GM18499 (cell line): ENCODE measurements around the gene STARD3.

Source experiments
- ATAC-seq: cut with Tn5 transposase; IDR thresholded peaks from one replicate; pipeline ENCODE4 v1.9.1; 2021; ENCODE audit warnings: moderate number of reproducible peaks; ENCODE audit not compliant: insufficient read depth, unreplicated experiment

STARD3 gene

DNA sequence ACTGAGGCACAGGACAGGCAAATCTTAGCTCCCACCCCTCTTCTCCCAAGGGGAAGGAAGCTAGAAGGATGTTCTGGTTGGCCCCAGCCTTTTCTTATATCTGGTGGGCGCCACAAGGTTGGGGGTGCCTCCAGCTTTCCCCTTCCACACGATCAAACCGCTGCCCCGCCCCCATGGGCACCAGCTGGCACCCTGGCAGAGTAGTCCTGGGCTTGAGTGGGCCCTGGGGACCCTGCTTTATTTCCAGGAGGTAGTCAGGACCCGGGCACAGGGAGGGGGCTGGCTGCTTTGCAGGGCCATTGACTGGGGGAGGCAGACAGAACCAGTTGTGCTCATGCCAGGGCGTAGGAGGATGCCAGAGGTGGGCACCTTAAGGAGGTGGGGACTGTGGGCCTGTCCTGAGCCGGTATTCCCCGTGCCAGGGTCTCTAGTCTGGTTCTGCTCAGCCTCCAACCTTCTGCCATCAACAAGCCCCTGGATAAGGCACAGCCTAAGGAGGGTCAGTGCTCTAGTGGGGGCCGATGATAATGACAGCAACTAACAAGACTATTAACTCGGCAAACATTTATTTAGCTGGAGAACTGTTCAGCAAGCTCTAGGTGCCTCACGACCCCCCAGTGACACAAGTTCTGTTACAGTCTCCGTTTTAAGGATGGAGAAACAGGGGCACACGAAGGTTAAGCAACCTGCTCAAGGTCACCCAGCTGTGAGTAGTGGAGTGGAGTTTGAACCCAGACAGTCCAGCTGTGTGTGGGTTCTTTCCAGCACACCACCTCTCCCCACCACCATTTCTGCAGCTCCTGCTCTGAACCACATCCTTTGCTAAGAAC is 17.8 kb upstream of the STARD3 start:
- no peak for ATAC-seq

DNA sequence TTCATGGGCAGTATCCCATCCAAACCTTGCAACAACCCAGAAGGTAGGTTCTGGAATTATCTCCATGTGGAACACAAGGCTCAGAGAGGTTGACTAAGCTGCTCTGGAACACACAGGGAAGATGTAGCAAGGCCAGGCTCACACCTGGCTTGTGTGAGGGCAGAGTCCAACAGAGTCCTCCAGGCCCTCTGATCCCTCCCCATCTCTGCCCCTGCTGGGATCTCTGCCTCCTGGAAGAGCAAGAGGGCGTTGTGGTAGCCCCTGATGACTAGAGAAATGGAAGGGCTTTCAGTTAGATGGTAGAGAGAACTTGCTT is 17.2 kb upstream of the STARD3 start:
- no peak for ATAC-seq

DNA sequence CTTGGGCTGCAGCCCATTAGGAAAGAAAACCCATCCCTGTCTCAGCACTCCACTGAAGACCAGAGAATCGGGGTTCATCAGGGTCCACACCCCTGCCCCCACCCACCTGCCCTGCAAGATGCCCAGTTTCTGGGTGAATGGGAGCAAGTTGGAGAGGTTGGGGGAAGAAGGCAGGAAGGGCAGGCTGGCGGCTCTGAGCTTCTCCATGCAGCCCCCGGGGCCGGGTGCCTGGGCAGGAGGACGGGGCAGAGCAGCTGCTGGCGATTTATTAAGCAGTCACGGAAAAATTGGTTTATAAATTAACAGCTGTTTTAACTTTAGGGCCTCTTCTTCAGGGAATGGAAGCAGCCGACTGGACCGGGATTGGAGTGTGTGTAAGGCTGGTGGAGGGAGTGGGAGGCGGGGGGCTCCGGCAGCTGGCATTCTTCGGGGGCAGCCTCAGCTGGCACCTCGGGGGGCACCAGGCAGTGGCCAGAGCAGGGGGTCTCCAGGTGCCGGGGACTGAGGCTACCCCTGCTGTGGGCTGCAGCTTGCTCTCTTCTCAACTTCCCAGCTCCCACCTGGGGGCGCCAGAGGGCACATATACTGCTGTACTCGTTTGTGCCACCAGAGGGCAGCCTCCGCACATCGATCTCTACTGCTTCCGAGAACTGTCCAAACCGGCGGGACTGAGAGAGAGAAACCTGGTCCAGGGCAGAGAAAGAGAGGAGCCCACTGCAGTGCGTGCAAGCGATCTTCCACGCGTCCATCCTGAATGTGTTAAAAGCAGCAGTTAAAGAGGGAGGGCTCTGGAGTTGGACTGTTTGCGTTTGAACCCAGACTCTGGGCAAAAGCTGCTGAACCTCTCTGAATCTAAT is 15.2 kb upstream of the STARD3 start:
- peak; percentile 78 for ATAC-seq

DNA sequence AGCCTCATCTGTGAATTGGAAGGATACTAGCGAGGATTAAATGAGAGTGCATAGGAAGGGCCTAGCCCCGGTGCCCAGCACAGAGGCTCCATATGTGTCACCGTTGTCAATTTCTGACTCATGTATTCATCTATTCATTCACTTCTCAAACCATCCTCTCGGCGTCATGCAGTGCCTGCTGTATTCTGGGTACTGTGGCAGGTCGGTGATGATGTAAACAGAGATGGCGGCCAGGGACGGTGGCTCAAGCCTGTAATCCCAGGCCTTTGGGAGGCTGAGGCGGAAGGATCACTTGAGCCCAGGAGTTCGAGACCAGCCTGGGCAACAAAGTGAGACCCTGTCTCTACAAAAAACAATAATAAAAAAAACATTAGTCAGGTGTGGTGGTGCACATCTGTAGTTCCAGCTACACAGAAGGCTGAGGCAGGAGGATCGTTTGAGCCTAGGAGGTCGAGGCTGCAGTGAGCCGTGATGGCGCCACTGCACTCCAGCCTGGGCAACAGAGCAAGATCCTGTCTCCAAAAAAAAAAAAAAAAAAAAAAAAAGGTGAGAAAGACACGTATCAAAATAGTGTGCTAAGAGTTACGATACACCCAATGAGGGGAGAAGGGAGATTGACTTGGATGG is 14.5 kb upstream of the STARD3 start:
- ATAC-seq: no peak

DNA sequence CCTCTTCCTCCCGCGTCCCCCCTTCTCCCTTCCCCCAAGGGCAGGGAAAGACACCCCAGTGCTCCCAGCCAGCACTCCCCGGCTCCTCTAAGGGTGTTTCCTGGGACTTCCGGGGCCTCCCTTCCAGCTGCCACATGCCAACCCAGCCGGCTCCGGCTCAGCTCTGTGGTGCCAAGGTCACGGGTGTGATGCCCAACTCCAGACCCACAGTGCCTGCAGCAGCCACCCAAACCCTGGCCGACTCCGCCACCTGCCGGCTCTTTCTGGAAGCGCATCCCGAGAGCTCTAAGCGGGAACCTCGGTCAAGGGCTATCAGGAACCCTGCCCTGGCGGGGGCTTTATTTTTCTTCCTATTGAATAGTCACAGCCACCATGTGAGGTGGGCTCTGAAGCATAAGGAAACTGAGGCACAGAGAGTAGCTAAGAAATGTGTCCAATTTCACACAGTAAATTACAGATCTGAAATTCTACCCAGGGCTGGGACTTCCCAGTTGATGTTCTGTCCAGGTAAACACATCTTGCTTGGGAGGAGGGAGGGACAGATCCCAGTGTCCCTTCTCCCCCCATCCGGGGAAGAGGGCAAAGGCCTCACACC is 13.5 kb upstream of the STARD3 start:
- no peak for ATAC-seq

DNA sequence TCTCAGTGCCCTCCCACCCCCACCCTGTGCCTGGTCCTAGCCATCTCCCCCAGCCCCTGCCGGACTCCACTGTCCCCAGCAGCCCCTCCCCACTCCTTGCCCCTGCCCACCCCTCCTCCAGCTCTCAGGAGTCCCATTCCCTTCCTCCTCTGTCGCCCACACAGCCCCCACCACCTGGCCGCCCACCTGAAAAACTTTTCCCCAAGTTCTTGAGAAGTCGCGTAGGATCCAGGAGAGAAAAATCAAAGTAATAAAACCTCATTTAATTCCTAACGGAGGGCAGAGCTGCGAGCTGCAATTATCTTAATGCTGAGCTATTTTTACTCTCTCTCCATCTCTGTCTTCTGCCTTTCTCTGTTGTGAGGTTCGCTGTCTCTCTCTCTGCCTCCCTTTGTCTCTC is 12.6 kb upstream of the STARD3 start:
- ATAC-seq: no peak

DNA sequence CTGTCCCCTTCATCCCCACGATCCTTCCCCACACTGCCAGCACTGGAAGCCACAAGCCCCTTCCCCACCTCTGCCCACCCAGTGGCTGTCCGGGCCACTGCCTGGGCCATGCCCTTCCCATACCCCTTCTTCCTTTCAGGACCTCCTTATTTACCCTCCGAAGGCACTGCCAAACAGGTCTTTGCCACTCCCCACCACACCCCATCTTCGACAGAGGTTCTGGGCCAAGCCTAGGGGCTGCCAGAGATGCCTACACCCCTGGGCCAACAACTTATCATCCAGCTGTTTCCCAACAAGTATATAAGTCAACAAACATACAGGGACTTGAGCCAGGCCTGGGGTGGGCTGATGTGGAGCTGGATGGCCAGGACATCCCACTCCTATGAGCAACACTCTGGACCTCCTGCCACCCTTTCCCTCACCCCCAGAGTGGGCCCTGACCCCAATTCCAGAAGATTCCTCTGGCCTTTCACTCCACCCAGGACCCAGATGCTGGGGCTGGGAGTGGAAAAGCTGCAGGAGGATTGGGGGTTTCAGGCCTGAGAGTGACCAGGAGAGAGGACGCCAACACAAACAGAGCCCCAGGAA is 11.7 kb upstream of the STARD3 start:
- no peak for ATAC-seq

DNA sequence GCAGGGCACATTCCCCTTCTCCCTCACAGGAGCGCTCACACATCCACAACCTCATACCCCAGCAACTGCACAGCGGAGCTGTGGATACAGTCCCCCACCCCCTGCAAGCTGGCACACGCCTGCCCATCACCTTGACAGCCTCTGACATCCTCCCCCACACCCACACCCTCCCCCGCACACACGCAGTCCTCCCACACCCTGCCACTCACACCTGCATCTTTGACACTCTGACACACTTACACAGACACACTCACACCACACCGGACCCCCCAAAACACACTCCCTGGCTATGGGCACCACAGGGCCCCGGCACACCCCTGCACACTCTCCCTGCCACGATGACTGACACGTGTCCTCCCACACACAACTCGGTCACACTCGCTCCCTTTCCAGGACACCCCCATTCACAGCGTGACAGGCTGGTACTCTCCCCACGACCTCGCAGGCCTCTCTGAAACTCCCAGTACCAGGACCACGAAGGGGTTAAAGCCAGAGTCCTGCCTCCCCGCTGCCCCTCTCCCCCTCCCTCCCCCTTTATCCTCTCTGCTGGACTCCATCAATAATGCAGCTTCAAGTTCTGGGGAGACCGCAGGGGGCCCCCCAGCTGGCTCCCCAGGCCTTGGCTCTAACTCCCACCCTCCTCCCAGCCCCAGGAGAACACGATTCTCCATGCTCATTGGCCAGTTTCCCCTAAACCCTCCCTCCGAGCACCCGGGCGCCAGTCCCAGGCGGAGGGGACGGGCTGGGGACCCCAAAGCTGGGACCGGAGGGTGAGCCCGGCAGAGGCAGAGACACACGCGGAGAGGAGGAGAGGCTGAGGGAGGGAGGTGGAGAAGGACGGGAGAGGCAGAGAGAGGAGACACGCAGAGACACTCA is 10.5 kb upstream of the STARD3 start, which contains the start of gene PPP1R1B:
TSS of gene PPP1R1B (plus strand) at position 782 of the 876 bp plus-strand sequence. CDS start 441 bp downstream, outside the sequence.
- ATAC-seq: no peak

DNA sequence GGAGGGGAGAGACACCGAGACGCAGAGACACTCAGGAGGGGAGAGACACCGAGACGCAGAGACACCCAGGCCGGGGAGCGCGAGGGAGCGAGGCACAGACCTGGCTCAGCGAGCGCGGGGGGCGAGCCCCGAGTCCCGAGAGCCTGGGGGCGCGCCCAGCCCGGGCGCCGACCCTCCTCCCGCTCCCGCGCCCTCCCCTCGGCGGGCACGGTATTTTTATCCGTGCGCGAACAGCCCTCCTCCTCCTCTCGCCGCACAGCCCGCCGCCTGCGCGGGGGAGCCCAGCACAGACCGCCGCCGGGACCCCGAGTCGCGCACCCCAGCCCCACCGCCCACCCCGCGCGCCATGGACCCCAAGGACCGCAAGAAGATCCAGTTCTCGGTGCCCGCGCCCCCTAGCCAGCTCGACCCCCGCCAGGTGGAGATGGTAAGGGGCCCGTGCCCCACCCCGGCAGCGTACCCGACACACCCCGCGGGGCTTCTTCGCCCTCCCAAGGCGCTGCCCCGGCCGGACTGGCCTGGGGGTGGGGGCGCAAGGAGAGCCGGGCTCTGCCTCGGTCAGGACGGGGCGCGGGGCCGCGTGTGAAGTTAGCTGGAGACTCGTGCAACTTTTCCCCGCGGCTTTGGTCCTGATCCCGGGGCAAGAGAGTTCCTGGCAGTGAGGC is 9.8 kb upstream of the STARD3 start:
- no peak for ATAC-seq

DNA sequence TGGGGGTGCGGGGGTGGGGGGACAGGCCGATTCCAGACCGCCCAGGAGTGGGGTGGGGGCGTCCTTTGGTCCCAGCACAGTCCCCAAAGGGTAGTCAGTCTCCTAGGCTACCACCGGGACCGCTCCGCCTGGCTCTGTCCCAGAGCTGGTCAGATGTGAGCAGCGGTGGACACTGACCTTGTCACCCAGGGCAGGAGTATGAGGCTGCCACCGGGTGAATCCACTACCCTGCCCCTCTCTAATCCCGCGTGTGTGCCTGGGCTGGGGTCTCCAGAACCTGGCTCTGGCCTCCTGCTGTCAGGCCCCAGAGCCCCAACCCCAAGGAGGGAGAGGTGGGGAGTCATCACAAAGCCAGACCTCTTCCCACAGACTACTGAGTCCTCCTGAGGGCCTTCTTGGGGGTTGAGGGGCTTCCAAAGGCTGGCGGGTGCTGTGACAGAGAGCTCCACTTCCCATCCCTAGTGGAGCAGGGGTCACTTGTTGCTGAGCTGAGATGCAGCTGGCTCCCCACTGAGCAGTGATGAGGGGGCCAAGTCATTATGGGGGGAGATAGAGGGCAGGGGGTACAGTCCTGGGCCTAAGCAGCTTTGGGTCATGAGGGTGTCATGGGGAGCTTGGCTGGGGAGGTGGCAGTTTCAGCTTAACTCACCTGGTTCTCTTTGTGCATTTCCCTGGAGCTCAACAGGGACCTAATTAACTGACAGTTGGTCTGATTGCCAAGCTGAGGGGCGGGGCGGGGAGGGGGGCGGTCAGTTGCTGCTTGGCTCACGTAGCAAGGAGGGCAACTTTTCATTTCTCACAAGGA is 9.0 kb upstream of the STARD3 start:
- ATAC-seq: no peak

DNA sequence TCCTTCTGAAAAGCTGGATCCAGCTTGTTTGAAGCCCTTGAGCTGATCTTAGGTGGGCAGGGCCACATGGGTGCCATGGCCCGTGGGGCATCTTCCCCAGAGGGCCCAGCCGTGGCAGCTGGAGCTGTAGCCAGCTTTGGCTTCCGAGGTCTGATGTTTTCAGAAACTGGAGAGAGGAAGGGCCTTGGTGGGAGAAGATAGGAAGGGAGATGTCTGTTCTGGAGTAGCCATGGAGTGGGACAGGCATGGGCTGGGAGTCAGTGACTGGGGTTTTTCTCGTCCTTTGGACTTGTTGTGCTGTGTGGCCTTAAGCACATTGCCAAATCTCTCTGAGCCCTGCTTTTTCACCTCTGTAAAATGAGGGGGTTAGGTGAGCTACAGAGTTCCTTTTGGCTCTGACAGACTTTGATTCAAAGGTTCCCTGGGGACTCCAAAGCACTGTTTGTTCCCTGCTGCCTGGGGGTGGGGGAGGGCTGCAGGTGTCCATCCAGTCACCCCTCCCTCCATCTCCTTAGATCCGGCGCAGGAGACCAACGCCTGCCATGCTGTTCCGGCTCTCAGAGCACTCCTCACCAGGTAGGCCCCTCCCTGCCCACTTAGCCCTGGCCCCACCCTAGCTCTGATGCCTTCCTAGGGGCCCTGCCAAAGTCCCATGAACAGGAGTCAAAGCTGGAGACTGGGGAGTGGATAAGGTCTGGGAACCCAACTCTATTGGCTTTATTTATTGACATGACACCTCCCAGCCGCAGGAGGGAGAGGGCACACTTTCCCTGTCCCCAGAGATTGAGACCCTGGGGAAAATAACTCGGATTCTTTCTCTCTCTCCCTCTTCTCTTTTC is 8.1 kb upstream of the STARD3 start:
- ATAC-seq: no peak

DNA sequence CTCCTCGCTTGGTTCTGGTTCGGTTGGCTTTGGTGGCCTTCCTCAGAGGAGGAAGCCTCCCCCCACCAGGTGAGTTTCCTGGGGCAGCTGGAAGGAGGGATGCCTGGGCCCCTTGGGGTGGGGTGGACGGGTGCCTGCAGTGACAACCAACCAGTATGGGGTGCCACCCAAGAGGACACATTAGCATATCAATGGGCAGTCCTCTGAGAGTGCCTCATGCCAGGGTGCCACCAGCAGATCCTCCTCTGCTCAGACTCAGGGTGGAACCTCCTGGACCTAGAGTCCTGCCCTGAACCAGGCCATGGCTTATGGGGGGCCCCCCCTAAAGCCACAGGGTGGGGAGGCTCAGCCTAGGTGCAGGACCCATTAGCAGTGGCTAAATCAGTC is 7.5 kb upstream of the STARD3 start:
- ATAC-seq: no peak

DNA sequence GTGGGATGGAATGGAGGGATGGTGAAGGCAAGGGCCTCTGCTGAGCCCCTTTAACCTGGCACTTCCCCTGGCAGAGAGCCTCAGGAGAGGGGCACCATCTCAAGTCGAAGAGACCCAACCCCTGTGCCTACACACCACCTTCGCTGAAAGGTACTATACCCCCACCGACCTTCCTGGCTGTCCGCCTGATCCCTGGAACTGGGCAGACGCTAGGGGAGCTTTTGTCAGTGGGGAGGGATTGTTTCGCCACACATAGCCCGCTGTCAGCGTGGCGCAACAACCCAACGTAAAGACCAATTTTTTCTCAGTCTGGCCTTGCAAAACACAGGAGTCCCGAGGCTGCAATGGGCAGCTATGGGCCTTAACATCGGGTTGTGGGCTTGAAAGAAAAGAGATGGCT is 7.0 kb upstream of the STARD3 start:
- ATAC-seq: no peak

DNA sequence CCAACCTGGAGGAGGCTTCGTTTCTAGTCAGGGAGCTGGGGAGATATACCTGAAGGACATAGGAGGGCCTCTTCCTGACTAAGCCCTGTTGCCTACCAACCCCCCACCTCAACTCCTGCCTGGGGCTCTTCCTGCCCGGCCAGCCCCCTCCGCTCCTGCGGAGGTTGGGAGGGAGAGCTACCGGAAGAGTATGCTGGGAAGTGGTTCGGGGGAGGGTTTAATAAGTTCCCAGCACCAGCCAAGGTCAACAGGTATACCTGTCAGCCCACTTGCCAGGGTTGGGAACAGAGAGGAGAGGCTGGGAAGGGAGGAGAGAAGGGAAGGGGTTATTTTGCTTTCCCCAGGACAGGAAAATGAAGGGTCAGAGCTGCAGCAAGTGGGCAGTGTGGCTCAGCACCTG is 5.5 kb upstream of the STARD3 start:
- no peak for ATAC-seq

DNA sequence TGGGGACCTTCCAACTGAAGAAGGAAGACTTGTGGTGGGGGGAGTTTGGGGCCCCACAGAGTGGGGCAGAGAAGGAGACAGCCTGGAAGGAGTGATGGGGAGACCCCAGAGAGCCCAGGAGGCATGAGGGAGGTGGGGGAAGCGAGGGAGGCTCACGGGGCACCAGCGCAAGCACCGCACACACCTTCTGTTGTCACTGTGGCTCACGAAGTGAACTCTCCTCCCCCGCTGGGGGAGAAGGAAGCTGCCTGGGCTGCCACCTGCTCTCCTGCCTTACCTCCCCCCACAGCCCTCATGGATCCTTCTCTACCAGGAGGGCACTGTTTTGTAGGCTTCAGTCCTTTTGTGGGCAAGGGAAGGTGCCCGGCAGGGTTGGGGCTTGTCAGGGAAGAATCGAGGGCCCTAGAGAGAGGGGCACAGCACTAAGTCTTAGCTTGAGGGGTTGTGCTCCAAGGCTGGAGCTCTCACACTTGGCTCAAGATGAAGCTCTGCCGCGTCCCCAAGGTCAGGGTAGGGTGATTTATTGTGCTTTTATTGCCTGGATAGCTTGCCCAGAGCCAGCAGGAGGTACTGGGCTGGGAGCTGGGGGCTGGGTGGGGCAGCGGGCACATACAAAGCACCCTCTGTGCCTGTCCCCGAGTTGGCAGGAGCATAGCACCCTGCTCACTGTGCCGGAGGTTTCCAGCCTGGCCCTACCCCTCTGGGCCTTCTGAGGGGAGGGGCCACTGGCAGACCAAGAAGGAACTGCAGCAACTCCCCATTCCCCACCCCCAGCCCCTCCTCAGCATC is 4.6 kb upstream of the STARD3 start:
- no peak for ATAC-seq

DNA sequence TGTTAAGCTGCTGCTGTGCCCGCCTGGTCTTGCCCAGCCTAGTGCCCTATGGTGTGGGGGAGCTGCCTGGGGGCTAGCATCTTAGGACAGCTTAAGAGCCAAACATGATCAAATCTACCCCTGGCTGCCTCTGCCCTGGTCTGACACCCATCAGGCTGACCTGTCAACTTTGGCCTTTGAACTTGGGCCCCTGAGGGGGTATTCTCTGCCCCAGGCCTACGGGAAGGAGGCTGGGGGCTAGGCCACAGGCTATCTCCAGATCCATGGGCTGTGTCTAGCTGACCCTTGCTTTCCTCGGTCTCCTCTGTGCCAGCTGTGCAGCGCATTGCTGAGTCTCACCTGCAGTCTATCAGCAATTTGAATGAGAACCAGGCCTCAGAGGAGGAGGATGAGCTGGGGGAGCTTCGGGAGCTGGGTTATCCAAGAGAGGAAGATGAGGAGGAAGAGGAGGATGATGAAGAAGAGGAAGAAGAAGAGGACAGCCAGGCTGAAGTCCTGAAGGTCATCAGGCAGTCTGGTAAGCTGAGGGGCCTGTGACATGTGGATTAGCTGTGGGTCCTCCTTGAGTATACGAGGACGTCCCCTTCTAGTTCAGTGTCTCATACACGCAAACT is 3.3 kb upstream of the STARD3 start:
- no peak for ATAC-seq
